Limb (tissue), 2 donors: Measurements from ENCODE around the gene NPR1.
"Not testable (repeated sequence)": the region's sequence is repeated elsewhere in the genome, so short reads cannot be mapped to it uniquely, and the experiment has no call there.

Experiments used
- DNase-seq, 2 donors: peaks; one replicate each; pipeline ENCODE4 v3.0.0-alpha.2; 2016; ENCODE audit errors: extremely low spot score in 2 of 2

Gene NPR1

DNA sequence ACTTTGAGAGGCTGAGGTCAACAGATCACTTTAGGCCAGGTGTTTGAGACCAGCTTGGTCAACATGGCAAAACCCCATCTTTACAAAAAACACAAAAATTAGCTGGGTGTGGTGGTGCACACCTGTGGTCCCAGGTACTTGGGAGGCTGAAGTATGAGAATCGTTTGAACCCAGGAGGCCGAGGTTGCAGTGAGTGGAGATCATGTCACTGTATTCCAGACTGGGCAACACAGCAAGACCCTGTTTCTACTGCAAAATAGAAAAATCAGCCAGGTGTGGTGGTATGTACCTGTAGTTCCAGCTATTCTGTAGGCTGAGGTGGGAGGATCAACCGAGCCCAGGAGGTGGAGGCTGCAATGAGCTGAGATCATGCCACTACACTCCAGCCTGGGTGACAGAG, 45.2 kb downstream of the NPR1 start:
- no peak for DNase-seq

DNA sequence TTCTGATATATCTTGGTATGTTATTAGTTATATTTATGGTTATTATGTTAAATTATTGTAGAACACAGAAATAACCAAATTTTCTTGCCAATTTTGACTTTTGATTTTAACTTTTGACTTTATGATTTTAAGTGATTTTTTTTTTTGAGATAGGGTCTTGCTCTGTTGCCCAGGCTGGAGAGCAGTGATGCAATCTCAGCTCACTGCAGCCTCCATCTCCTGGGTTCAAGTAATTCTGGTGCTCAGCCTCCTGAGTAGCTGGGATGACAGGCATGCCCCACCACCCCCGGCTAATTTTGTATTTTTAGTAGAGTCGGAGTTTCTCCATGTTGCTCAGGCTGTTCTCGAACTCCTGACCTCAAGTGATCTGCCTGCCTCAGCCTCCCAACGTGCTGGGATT, 46.1 kb downstream of the NPR1 start:
- not testable (repeated sequence) for DNase-seq

DNA sequence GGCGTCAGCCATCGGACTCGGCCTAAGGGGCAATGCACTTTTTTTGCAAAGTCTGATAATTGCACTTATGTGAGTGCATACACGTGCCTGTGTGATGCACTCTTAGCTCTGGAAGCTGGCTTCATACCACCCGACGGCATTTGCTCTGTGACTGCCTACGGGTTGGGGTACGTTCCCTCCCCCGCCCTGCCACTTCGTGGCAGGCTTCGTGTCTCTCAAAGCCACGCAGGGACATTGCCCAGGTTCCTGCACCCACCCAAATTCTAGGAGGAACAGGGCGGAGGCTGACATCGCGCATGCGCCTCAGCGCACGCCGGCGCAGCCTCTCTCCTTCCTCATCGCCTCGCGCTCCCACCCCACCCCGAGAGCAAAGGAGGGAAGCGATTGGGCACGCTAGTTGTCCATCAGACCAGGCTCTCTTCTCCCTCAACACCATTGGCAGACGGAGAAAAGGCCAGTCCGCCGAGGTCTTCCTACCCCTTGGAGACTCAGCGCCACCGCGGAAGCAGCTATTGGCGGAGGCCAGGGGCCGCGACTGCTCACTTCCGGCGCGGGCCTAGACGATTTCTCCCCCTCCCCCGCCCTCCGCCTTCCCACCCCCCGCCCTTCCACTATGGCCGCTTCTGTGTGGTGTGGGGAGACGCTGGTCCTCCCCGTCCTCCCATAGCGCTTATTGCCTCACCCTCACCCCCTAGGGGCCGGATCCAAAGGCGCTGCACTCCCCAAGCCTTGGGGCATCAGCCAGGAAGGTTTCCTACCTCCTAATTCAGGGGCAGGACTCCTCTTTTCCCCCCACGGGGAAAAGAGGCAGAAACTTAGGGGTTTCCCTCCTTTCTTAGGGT, 49.2 kb downstream of the NPR1 start, which contains the start of gene INTS3:
Gene INTS3, plus strand, starts transcription at position 588 of the 842 bp plus-strand sequence. CDS start 585 bp downstream, outside the sequence.
- DNase-seq, result peak; percentile 99

DNA sequence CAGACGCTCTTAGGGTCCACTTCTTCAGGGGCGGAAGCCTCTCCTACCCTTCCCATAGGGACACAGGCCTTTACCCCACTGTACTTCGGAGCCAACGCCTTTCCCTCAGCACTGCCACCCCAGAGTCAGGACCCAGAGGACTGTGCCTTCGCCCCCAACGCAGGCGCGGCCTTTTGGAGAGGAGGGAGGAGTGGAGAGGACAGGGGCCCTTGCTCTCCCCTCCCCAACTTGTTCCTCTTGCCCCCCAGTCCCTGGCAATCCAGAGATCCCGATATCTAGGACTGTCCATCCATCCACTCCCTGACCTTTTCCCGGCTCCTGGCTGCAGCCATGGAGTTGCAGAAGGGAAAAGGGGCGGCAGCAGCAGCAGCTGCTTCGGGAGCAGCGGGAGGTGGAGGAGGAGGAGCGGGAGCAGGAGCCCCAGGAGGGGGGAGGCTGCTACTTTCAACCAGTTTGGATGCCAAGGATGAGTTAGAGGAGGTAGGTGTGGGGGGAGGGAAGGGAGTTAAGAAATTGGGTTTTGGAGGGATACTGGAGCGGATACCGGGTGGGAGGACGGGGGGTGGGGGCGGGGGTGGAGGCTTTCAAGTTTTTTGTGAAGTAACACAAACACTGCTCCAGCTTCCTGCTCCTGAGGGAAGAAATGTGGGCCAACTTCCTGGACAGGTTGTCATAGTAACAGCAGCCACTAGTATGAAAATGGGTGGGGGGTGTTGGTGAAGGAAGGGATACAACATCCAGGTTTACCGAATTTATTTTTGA, 50.0 kb downstream of the NPR1 start:
- peak; percentile 59 to 72 for DNase-seq

DNA sequence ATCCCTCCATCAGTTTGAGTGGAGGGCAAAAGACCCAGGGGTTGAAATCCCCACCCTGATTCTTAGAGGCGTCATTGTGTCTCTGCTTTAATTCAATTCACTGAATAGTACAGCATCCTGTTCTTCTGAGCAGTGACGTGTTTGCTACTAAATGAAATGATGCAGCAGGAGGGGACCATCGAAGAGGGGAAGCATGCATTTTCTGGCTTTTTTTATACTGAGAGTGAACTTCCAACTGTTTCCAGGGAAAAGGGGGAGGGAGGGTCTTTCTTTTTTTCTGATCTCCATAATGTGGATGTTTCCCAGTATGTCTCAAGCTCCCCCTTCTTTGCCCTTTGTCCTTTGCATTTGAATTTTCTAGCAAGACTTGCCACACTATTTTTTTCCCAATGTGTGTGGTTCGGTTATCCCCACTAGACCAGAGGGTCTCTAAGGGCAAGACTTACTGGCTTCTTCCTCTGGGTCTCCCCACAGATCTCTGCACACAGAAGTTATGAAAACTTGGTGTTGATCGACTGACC, 52.0 kb downstream of the NPR1 start:
- DNase-seq, result no peak

DNA sequence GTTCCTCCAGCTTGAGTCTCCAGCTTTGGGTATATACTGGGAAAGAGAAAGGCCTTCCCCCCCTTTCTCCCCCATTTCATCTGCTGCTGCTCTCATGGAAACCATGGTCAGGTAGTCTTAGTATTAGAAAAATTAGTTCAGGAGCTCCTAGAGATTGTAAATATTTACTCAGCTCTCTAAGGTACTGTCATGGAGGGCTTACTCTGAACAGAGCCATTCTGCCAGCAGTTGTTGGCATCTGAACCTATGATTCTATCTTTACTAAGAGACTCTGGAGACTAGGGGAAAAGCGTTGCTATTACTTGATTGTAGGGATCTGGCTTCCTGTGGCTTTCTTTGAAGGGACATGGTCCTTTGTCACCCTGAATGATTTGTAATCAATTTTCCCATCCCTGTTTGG, 55.5 kb downstream of the NPR1 start:
- DNase-seq, result no peak

DNA sequence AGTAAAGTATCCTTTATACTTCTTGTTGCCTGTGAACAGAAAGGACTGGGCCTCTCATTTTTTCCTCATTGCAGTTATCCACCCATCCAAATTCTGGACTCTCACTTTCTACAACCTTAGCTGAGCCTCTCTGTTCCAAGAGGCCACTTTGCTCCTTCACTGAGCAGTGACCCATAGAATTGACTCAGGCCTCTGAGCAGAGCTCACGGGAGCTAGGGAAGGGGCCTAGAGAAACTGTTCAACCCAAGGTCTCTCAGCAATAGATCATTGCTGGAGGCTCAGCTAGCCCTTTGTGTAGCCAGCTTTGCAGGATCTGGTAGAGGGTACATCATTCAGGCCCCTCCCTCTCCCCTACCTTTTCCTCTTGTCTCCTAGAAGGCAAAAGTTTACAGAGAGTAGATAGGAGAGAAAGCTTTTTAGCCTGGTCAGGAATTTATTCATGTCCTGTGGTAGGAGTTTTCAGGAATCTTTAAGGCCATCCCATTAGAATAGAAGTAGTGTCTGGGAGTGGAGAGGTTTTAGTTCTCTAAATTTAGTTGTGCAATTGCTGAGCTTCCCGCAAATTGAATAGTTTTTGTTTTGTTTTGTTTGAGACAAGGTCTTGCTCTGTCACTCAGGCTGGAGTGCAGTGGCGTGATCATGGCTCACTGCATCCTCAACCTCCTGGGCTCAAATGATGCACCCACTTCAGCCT, 56.1 kb downstream of the NPR1 start:
- DNase-seq, result no peak

DNA sequence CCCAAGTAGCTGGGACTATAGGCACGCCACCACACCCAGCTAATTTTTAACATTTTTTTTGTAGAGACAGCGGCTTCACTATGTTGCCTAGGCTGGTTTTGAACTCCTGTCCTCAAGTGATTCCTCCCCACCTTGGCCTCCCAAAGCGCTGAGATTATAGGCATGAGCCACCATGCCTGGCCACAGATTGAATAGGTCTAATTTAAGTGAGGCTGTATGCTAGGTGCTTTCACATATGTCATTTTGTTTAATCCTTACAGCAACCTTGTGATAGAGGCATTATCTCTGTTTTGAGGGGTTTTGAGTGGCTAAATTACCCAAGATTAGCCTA, 56.6 kb downstream of the NPR1 start:
- DNase-seq, result no peak

DNA sequence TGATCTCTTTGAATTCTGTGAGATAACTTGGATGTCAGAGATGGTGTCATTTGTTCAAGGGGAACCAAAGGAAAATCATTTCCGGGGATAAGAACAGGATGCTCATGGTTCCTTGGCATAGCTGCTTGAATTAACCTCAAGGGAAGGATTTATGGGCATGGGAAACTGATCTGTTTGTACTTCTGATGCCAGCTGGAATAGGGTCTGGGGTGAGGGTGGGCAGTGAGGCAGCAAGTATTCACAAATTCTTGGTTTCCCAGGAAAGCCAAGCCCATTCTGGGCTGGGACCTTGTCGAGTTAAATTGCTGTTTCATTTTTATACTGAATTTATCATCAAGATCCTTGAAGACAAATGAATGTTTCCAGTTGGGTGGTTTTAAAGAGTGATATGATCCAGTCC, 63.5 kb downstream of the NPR1 start:
- DNase-seq, result no peak

DNA sequence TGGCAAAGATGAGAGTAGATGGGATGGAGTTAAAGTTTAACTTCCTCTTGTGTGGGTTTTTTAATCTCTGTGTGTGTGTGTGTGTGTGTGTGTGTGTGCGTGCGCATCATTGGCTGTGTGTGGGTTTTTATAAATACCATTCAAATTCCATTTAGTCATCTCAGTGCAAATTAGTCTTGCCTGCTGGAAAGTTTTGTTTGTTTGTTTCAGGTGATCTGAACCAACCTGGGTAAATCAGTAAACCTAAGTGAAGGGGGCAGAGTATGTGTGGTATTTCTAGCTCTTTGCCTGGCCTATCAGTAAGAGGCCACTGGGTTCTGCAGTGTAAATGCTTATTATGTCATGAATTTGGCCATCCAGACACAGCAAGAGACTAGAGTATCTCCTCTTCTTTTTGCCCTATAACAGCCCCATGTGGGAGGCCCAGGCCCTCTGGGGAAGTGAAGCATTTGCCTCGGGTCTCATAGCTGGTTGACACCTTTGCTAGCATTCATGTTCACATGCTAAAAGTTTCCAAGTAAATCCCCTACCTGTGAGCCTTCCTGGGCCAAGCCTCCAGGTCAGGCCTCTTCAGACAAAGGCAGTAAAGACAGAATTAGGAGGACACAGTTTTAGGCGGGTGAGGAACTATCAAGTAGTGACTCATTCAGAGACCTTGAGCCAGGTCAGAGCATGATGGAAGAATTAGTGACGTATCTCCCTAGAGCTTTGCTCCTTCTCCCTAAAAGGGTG, 64.1 kb downstream of the NPR1 start:
- DNase-seq, result no peak
